Measurements from ENCODE around the gene FMO5. TPM values are rescaled to one million over a fixed set of nuclear protein-coding genes. Genes with fewer than 3 reads are reported as not detected.
"Not testable (repeated sequence)": the region's sequence is repeated elsewhere in the genome, so short reads cannot be mapped to it uniquely, and the experiment has no call there.

FMO5 gene
- polyA plus RNA-seq, 3 donors from 2014 or later, result 1.7 to 12.3 (median 2.8) TPM

DNA sequence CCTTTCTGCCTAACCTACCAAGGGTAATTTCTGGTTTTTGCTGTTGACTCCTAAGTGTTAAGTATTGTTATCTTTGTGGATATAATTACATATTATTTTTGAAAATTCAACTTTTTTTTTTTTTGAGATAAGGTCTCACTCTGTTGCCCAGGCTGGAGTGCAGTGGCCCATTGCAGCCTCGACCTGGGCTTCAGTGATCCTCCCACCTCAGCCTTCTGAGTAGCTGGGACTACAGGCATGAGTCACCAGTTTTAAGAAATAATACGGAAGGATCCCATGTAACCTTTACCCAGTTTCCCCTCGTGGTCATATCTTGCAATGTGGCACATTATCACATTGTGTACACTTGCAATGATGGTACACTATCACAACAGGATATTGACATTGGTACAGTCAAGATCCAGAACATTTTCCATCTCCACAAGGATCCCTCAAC is 20.5 kb upstream of the FMO5 start:
- H3K36me3 Mint-ChIP-seq, result no peaks in the 10 kb centered on the region
- peaks cover 39 to 65% of the 10 kb centered on the region in 2 donors for H3K4me1 Mint-ChIP-seq
- no peak overlapping the region for H3K27ac Mint-ChIP-seq
- H3K4me3 Mint-ChIP-seq, result peak overlapping the region in 1 of 5 donors; percentile 11
- H3K9me3 Mint-ChIP-seq, result no peaks in the 10 kb centered on the region
- peaks cover 0 to 4% (median 3%) of the 10 kb centered on the region in 3 donors for H3K27me3 Mint-ChIP-seq (ENCODE audit: low read depth in 3 of 3)
- DNase-seq, result no peak

GRCh38 chr1:147245129-147245528 is 20.0 kb upstream of the FMO5 start:
- no peak overlapping the region for H3K27ac Mint-ChIP-seq
- H3K4me3 Mint-ChIP-seq, result no peak overlapping the region
- H3K36me3 Mint-ChIP-seq, result no peaks in the 10 kb centered on the region
- peaks cover 35 to 60% of the 10 kb centered on the region in 2 donors for H3K4me1 Mint-ChIP-seq
- no peak for DNase-seq
- H3K27me3 Mint-ChIP-seq (ENCODE audit: low read depth in 3 of 3), result peaks cover 0 to 4% (median 3%) of the 10 kb centered on the region in 3 donors
- no peaks in the 10 kb centered on the region for H3K9me3 Mint-ChIP-seq

DNA sequence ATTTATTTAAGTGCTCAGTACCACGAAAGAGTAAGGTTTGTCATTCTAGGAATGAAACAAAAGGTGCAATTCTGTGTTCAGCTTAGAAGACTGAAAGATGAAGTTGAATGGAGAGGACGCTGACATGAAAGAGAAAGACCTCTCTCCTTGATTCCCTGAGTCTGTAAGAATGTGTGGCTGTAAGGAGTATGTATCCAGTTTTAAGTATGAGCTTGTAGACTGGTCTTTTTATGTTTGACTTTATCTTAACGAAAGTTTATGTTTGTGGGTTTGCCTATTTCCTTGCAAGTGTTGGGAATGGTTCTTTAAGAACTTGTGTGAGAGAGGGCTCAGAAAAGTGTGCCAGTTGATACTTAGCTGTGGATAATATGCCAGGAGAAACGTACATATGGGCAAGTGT is 18.7 kb upstream of the FMO5 start:
- Mint-ChIP-seq H3K4me3 (peak overlapping the region; percentile 89 to 98 (median 96)), H3K36me3 (no peaks in the 10 kb centered on the region), H3K9me3 (no peaks in the 10 kb centered on the region), H3K27ac (peak overlapping the region in 5 of 6 donors; percentile 76 to 91 (median 89)), H3K27me3 (ENCODE audit: low read depth in 3 of 3) (peaks cover 0 to 4% (median 3%) of the 10 kb centered on the region in 3 donors), H3K4me1 (peaks cover 32 to 52% of the 10 kb centered on the region in 2 donors)
- no peak for DNase-seq

- DNase-seq, result no peak
- peaks cover 32 to 47% of the 10 kb centered on the region in 2 donors for H3K4me1 Mint-ChIP-seq
- H3K9me3 Mint-ChIP-seq, result no peaks in the 10 kb centered on the region
Measured at GRCh38 chr1:147243228-147243685, 18.1 kb upstream of the FMO5 start.

GRCh38 chr1:147242449-147243227 is 17.5 kb upstream of the FMO5 start, which contains the start of gene CHD1L:
TSS of gene CHD1L (plus strand) at chr1:147242684. CDS start at chr1:147242704, 20 bp downstream.
- no peaks in the 10 kb centered on the region for H3K9me3 Mint-ChIP-seq
- H3K4me1 Mint-ChIP-seq, result peaks cover 30 to 46% of the 10 kb centered on the region in 2 donors
- peak; percentile 90 to 94 (median 91) for DNase-seq
- H3K27ac Mint-ChIP-seq, result peak within 1 kb of the TSS; percentile 76 to 91 (median 87)
- peaks cover 0 to 10% (median 4%) of the 10 kb centered on the region in 3 donors for H3K27me3 Mint-ChIP-seq (ENCODE audit: low read depth in 3 of 3)
- no peaks in the 10 kb centered on the region for H3K36me3 Mint-ChIP-seq
- H3K4me3 Mint-ChIP-seq, result peak within 1 kb of the TSS; percentile 89 to 98 (median 96)

More at GRCh38 chr1:147243228-147243685, 18.1 kb upstream of the FMO5 start:
- peaks cover 0 to 8% (median 4%) of the 10 kb centered on the region in 3 donors for H3K27me3 Mint-ChIP-seq (ENCODE audit: low read depth in 3 of 3)
- peak overlapping the region; percentile 89 to 98 (median 96) for H3K4me3 Mint-ChIP-seq
- H3K27ac Mint-ChIP-seq, result peak overlapping the region; percentile 76 to 91 (median 86)
- H3K36me3 Mint-ChIP-seq, result no peaks in the 10 kb centered on the region

- H3K4me1 Mint-ChIP-seq, result peaks cover 25 to 39% of the 10 kb centered on the region in 2 donors
- peaks cover 0 to 10% (median 1%) of the 10 kb centered on the region in 3 donors for H3K27me3 Mint-ChIP-seq (ENCODE audit: low read depth in 3 of 3)
- no peaks in the 10 kb centered on the region for H3K36me3 Mint-ChIP-seq
- DNase-seq, result no peak
- peak overlapping the region; percentile 55 to 85 (median 84) for H3K27ac Mint-ChIP-seq
- H3K9me3 Mint-ChIP-seq, result no peaks in the 10 kb centered on the region
- peak overlapping the region; percentile 84 to 97 (median 91) for H3K4me3 Mint-ChIP-seq
Measured at GRCh38 chr1:147241934-147242448, 16.9 kb upstream of the FMO5 start.

DNA sequence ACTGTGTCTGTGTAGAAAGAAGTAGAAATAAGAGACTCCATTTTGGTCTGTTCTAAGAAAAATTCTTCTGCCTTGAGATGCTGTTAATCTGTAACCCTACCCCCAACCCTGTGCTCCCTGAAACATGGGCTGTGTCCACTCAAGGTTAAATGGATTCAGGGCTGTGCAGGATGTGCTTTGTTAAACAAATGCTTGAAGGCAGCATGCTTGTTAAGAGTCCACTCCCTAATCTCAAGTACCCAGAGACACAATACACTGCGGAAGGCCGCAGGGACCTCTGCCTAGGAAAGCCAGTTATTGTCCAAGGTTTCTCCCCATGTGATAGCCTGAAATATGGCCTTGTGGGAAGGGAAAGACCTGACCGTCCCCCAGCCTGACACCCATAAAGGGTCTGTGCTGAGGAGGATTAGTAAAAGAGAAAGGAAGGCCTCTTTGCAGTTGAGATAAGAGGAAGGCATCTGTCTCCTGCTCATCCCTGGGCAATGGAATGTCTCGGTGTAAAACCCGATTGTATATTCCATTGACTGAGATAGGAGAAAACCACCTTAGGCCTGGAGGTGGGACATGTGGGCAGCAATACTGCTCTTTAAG is 15.1 kb upstream of the FMO5 start:
- not testable (repeated sequence) for DNase-seq, H3K27ac Mint-ChIP-seq, H3K4me3 Mint-ChIP-seq, H3K9me3 Mint-ChIP-seq, H3K36me3 Mint-ChIP-seq
- Mint-ChIP-seq H3K27me3 (ENCODE audit: low read depth in 3 of 3) (peaks cover 0 to 10% (median 4%) of the 10 kb centered on the region in 3 donors), H3K4me1 (peaks cover 20 to 28% of the 10 kb centered on the region in 2 donors)

- H3K27me3 Mint-ChIP-seq (ENCODE audit: low read depth in 3 of 3), result peaks cover 0 to 10% (median 6%) of the 10 kb centered on the region in 3 donors
- H3K9me3 Mint-ChIP-seq, result no peaks in the 10 kb centered on the region
- H3K36me3 Mint-ChIP-seq, result no peaks in the 10 kb centered on the region
- H3K27ac Mint-ChIP-seq, result no peak overlapping the region
- H3K4me1 Mint-ChIP-seq, result peaks cover 14 to 18% of the 10 kb centered on the region in 2 donors
- DNase-seq, result no peak
- no peak overlapping the region for H3K4me3 Mint-ChIP-seq
Measured at GRCh38 chr1:147238925-147239820, 14.0 kb upstream of the FMO5 start.

- Mint-ChIP-seq H3K9me3 (no peaks in the 10 kb centered on the region), H3K27ac (no peak overlapping the region), H3K36me3 (no peaks in the 10 kb centered on the region)
Measured at GRCh38 chr1:147238053-147238902, 13.1 kb upstream of the FMO5 start.

GRCh38 chr1:147236959-147237791 is 12.0 kb upstream of the FMO5 start:
- H3K9me3 Mint-ChIP-seq, result no peaks in the 10 kb centered on the region
- H3K27me3 Mint-ChIP-seq (ENCODE audit: low read depth in 3 of 3), result peaks cover 0 to 10% (median 6%) of the 10 kb centered on the region in 3 donors
- no peak for DNase-seq
- H3K4me3 Mint-ChIP-seq, result no peak overlapping the region
- peaks cover 2 to 5% of the 10 kb centered on the region in 2 donors for H3K4me1 Mint-ChIP-seq
- no peaks in the 10 kb centered on the region for H3K36me3 Mint-ChIP-seq
- H3K27ac Mint-ChIP-seq, result no peak overlapping the region

More at GRCh38 chr1:147238053-147238902, 13.1 kb upstream of the FMO5 start:
- Mint-ChIP-seq H3K4me1 (peaks cover 5 to 9% of the 10 kb centered on the region in 2 donors), H3K4me3 (no peak overlapping the region), H3K27me3 (ENCODE audit: low read depth in 3 of 3) (peaks cover 0 to 10% (median 6%) of the 10 kb centered on the region in 3 donors)
- DNase-seq, result no peak

DNA sequence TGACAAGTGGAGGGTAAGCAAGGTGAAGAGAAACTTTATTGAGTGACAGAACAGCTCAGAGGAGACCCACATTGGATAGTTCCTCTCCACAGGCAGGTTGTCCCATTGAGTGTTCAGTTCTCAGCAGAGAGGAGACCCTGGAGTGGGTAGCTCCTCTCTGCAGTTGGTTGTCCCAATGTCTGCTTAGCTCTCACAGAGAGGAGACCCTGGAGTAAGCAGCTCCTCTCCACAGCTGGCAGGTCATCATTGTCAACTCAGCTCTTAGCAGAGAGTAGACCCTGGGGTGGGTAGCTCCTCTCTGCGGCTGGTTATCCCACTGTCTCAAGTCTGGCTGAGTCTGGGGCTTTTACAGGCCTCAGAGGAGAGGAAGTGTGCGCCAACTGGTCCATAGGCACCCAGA is 11.3 kb upstream of the FMO5 start:
- Mint-ChIP-seq H3K9me3 (no peaks in the 10 kb centered on the region), H3K36me3 (no peaks in the 10 kb centered on the region), H3K27ac (no peak overlapping the region), H3K4me1 (no peaks in the 10 kb centered on the region), H3K27me3 (ENCODE audit: low read depth in 3 of 3) (peaks cover under 1 to 12% (median 6%) of the 10 kb centered on the region in 3 donors), H3K4me3 (no peak overlapping the region)
- no peak for DNase-seq

- peaks cover 3 to 16% (median 8%) of the 10 kb centered on the region in 3 donors for H3K27me3 Mint-ChIP-seq (ENCODE audit: low read depth in 3 of 3)
- H3K9me3 Mint-ChIP-seq, result no peaks in the 10 kb centered on the region
- H3K36me3 Mint-ChIP-seq, result no peaks in the 10 kb centered on the region
- no peak overlapping the region for H3K27ac Mint-ChIP-seq
- DNase-seq, result no peak
- H3K4me3 Mint-ChIP-seq, result no peak overlapping the region
- H3K4me1 Mint-ChIP-seq, result no peaks in the 10 kb centered on the region
Measured at GRCh38 chr1:147235822-147236221, 10.7 kb upstream of the FMO5 start.
